GM10248 (cell line): ENCODE data around the gene CIB4.
"Not testable (repeated sequence)": the region's sequence is repeated elsewhere in the genome, so short reads cannot be mapped to it uniquely, and the experiment has no call there.

Experiments used
- CTCF ChIA-PET: fragments of 300-600 bp; sonication (Branson Sonifier 250); formaldehyde crosslinking; extraction: SDS; loops from one replicate; lab custom pipeline; 2021; ENCODE audit warnings: antibody characterized with exemption; lab: Yijun Ruan, JAX
- POLR2A ChIA-PET: fragments of 350-650 bp; sonication (Branson Sonifier 250); formaldehyde crosslinking; extraction: SDS; loops from one replicate; lab custom pipeline; 2020; ENCODE audit warnings: antibody characterized with exemption; lab: Yijun Ruan, JAX
- DNase-seq: peaks from one replicate; pipeline ENCODE4 v3.0.0; 2012; ENCODE audit errors: extremely low spot score
- TF ChIP-seq, protein P1 (sequence below): IDR thresholded peaks from 2 replicates; pipeline ENCODE4 v1.5.1; 2012; ENCODE audit warnings: mild to moderate bottlenecking, low read depth; ENCODE audit errors: extremely low read depth, missing control alignments, control extremely low read depth

The CIB4 gene

DNA sequence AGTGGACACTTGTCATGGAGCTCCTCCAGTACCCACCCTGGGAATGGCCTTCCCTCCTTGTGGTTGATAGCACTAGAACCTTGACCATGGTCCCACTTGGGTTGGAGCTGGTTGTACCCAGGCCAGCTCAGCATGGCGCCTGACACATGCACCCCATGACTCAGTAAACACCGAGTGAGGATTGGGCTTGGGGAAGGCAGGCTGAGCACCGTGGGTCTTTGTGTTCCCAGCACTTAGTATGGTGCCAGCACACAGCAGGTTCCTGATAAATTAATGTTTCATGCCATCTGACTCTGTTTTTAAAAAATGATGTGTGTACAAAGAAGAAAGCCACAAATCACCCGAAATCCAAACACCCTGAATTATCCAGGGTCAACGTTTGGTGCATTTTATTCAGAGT is 69.8 kb downstream of the CIB4 start:
- no peak for DNase-seq
- CTCF ChIA-PET = no interaction called here

DNA sequence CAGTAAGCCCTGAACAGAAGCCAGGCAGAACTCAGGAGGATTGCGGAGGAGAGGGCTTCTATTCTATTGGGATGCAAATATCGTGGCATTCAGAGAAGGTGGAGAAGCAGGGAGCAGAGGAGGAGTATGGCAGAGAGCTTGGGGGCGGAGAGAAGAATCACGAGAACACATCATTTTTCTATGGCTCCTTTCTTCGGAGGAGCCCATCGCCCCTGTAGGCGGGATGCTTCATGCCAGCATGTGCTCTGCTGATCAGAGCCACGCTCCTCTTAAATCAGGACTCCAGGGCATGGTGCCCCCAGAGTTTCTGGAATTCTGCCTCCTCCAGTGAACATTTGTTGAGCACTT is 71.1 kb downstream of the CIB4 start:
- ChIA-PET POLR2A (no interaction called here), CTCF (interaction anchor here (1.3 kb wide), 1 partner anchor 8 kb away, joined by 4 read pairs; no protein-coding TSS in a partner anchor)
- DNase-seq = no peak
- TF ChIP-seq, protein P1, sequence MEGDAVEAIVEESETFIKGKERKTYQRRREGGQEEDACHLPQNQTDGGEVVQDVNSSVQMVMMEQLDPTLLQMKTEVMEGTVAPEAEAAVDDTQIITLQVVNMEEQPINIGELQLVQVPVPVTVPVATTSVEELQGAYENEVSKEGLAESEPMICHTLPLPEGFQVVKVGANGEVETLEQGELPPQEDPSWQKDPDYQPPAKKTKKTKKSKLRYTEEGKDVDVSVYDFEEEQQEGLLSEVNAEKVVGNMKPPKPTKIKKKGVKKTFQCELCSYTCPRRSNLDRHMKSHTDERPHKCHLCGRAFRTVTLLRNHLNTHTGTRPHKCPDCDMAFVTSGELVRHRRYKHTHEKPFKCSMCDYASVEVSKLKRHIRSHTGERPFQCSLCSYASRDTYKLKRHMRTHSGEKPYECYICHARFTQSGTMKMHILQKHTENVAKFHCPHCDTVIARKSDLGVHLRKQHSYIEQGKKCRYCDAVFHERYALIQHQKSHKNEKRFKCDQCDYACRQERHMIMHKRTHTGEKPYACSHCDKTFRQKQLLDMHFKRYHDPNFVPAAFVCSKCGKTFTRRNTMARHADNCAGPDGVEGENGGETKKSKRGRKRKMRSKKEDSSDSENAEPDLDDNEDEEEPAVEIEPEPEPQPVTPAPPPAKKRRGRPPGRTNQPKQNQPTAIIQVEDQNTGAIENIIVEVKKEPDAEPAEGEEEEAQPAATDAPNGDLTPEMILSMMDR = no peak

More for the DNA sequence above, 69.8 kb downstream of the CIB4 start:
- TF ChIP-seq, protein P1 = no peak
- POLR2A ChIA-PET = no interaction called here

DNA sequence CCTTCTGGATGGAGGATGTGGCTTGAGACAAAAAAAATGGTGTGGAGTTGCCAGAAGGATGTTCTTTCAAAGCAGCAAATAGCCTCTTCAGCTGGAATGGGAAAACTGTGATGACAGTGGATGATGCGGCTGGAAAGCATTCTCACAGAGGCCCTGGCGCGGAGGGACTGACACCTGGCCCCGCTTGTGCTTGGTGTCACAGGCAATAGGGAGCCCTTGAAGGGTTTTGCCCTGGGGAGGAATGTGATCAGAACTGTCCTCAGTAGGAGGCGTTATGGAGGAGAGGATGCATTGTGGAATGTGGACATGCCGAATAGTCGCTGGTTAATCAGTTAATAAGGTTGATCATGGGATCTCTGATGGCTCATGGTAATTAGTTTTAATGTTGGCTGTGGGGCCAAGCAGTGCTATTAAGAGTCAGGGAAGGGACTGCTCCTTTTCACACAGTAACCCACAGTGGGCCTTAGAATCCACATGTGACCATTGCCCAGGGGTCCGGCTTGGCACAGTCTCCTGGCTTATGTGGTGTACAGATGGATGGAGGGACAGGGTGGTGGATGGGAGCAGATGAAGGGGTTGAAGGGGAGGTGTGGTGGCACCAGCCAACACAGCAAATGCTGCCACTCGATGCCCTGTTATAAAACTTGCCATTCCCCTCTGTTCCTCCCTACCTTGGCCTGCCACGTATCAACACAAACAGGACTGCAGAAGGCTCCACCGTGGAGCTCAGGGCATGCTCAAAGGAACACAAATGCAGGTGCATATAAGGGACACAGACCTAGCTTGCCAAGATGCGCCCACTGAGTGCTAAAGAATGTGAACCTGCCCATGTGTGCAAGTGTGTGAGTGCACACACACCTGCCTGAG is 71.7 kb downstream of the CIB4 start:
- CTCF ChIA-PET = interaction anchor here (1.3 kb wide), 1 partner anchor 8 kb away, joined by 4 read pairs; no protein-coding TSS in a partner anchor
- POLR2A ChIA-PET = no interaction called here
- DNase-seq = no peak
- TF ChIP-seq, protein P1 = no peak

DNA sequence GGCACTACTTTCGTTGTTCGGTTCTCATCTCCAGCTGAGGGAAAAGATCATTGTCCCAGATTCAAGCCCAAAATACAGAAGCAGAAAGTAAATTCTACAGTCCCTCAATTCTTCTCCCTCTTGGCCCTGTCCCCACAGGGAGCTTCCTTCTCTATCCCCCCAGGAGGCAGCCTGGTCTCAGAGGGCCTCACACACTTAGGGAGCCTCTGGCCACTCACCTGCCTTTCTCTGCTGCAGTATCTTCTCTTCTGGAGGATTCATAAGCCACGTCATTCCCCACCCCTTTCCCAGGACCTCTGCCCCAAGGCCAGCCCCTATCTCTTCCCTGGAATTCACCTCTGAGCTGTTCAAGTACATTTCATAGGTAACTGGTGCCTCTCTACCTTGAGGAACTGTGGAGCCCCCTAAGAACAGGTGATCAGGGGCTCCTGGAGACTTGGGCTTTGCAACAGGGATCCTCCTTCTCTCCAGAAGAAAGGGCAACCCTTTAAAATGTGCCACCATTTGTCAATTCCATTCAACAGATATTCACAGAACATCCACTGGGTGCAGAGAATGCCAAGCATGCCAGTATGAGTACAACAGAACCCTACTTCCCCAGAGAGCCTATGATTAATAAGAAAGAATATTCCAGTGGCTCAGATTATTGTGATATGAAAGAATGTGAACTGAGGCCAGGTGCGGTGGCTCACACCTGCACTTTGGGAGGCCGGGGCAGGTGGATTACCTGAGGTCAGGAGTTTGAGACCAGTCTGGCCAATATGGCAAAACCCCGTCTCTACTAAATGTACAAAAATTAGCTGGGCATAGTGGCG is 72.9 kb downstream of the CIB4 start:
- TF ChIP-seq, protein P1 = no peak
- POLR2A ChIA-PET = no interaction called here
- CTCF ChIA-PET = interaction anchor here (4.7 kb wide), 1 partner anchor 9 kb away, joined by 26 read pairs; no protein-coding TSS in a partner anchor
- DNase-seq = no peak

DNA sequence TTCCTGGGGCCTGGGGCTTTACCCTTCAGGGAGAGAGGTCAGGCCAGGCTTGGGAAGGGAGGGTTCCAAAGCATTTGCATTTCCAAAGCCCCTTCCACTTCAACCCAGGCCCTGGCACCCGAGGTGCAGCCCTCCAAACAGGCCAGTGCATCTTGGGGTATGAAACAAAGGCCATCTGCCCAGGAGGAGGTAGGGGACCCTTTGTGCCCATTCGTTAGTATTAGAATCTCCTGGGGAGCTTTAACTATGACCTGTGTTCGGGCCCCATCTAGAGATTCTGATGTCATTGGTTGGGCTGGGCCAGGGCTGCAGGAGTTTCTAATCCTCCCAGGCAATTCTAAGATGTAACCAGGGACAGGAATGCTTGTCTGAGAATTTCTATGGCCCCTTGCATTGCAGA is 73.6 kb downstream of the CIB4 start:
- TF ChIP-seq, protein P1 = no peak
- ChIA-PET POLR2A (no interaction called here), CTCF (interaction anchor here (4.7 kb wide), 1 partner anchor 10 kb away, joined by 26 read pairs; no protein-coding TSS in a partner anchor)
- no peak for DNase-seq

DNA sequence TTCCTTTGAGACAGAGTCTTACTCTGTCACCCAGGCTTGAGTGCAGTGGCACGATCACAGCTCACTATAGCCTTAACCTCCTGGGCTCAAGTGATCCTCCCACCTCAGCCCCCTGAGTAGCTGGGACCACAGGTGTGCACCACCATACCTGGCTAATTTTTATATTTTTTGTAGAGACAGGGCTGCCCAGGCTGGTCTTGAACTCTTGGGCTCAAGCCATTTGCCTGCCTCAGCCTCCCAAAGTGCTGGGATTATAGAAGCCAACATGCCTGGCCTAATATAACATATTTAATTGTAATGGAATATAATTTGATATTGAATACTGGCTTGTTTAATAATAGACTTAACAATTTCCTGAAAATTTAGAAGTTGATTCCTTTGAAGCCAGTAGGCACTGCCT is 74.4 kb downstream of the CIB4 start:
- CTCF ChIA-PET = interaction anchor here (1.3 to 4.7 kb wide), 2 partner anchors 10 to 12 kb away, joined by 4 to 26 read pairs; no protein-coding TSS in a partner anchor
- POLR2A ChIA-PET, DNase-seq: not testable (repeated sequence)

DNA sequence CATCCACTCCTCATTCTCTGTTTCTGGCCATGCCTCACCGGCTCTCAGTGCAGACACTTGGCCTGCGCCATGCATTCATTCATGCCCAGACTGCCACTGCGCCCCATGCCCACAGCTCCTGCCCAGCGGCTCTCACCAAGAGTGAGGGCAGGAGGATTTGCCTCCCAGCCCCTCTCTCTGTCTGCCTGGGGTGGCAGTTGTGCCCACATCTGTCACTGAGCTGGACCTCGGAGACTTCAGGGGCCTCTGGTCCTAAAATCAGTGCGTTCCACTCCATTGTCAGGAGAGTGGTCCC is 75.1 kb downstream of the CIB4 start:
- DNase-seq = no peak
- CTCF ChIA-PET = interaction anchor here (1.0 to 4.7 kb wide), 3 partner anchors 11 to 13 kb away, joined by 3 to 26 read pairs (median 4); no protein-coding TSS in a partner anchor
- TF ChIP-seq, protein P1 = no peak
- POLR2A ChIA-PET = no interaction called here
